GM12878 (cell line): Measurements from ENCODE around the gene CNPY2. TPM values are rescaled to one million over a fixed set of nuclear protein-coding genes. Genes with fewer than 3 reads are reported as not detected.

Source experiments
- ATAC-seq: fragments of 200-7000 bp; cut with Tn5 transposase; 3 replicates; pipeline ENCODE4 v1.9.1; 2020; ENCODE audit warnings: mild to moderate bottlenecking, moderate library complexity
- BruUV-seq: library from RNA; stranded (reverse); fragments of 400-500 nt; replicated peaks from 2 replicates; lab custom pipeline; 2021; lab: Mats Ljungman, UMichigan
- CTCF ChIA-PET: fragments of 300-600 bp; sonication (Branson Sonifier 250); formaldehyde crosslinking; extraction: SDS; loops from one replicate; lab custom pipeline; 2021; ENCODE audit warnings: inconsistent platforms; lab: Yijun Ruan, JAX
- POLR2A ChIA-PET: fragments of 350-600 bp; formaldehyde crosslinking; extraction: SDS; loops from one replicate; lab custom pipeline; 2021; ENCODE audit warnings: inconsistent platforms; lab: Charles Lee
- RAD21 ChIA-PET: fragments of 300-600 bp; sonication (Branson Sonifier 250); formaldehyde crosslinking; loops from one replicate; lab custom pipeline; 2023; ENCODE audit warnings: antibody characterized with exemption; ENCODE audit not compliant: unreplicated experiment; lab: Charles Lee
- SMC1A ChIA-PET: fragments of 300-600 bp; sonication (Branson Sonifier 250); formaldehyde crosslinking; loops from one replicate; lab custom pipeline; 2023; ENCODE audit not compliant: unreplicated experiment, uncharacterized antibody; lab: Charles Lee
- DNase-seq: peaks from one replicate; pipeline ENCODE4 v3.0.0-alpha.2; 2011; ENCODE audit warnings: low read depth, low spot score
- FAIRE-seq: peaks from 3 replicates; lab custom pipeline; 2011; peaks lifted over from hg19 to GRCh38; lab: Jason Lieb, UNC
- H2AFZ ChIP-seq: 2 replicates; pipeline ENCODE4 v1.6.0; 2011; ENCODE audit warnings: low read depth, low read length, control low read depth; ENCODE audit not compliant: control insufficient read depth
- H3K27ac ChIP-seq: 2 replicates; pipeline ENCODE4 v1.5.1; 2011; ENCODE audit warnings: control low read depth; ENCODE audit not compliant: control insufficient read depth, insufficient read depth
- H3K27me3 ChIP-seq, 2 experiments: replicated peaks in 1 of 2; 2 replicates each; pipeline versions ENCODE4 v1.6.0 to v1.6.1; 2011; ENCODE audit warnings: low read length in 1 of 2; ENCODE audit not compliant: control insufficient read depth in 2 of 2, insufficient read depth in 2 of 2
- H3K36me3 ChIP-seq, 2 experiments: 2 replicates each; pipeline ENCODE4 v1.5.1; 2011; ENCODE audit warnings: low read length in 1 of 2; ENCODE audit not compliant: control insufficient read depth in 2 of 2, insufficient read depth in 2 of 2
- H3K4me1 ChIP-seq: 2 replicates; pipeline ENCODE4 v1.6.1; 2011; ENCODE audit warnings: mild to moderate bottlenecking, low read length, moderate library complexity, mixed read lengths; ENCODE audit not compliant: control insufficient read depth, insufficient read depth
- H3K4me2 ChIP-seq: 2 replicates; pipeline ENCODE4 v1.6.0; 2011; ENCODE audit warnings: control low read depth; ENCODE audit not compliant: control insufficient read depth, insufficient read depth
- H3K4me3 ChIP-seq: fragments of 200-600 bp; sonication (generic); 2 replicates; pipeline ENCODE4 v1.5.1; 2016
- H3K79me2 ChIP-seq: 2 replicates; pipeline ENCODE4 v1.6.0; 2011; ENCODE audit warnings: low read length; ENCODE audit not compliant: control insufficient read depth, insufficient read depth
- H3K9ac ChIP-seq: 2 replicates; pipeline ENCODE4 v1.8.0; 2011; ENCODE audit warnings: low read length, control low read depth, mixed read lengths; ENCODE audit not compliant: control insufficient read depth, insufficient read depth
- H3K9me3 ChIP-seq: replicated peaks from 3 replicates; pipeline ENCODE4 v1.5.1; 2011; ENCODE audit warnings: mild to moderate bottlenecking, low read length; ENCODE audit not compliant: control insufficient read depth, insufficient read depth
- H4K20me1 ChIP-seq: 2 replicates; pipeline ENCODE4 v1.6.0; 2011; ENCODE audit not compliant: control insufficient read depth, insufficient read depth
- PAX5 ChIP-seq: IDR thresholded peaks from 2 replicates; pipeline ENCODE4 v1.6.1; 2011; ENCODE audit warnings: low read depth, low read length, borderline replicate concordance
- SMAD1 ChIP-seq: fragments of 450-650 bp; IDR thresholded peaks from 2 replicates; pipeline ENCODE4 v1.6.1; 2018; ENCODE audit warnings: mild to moderate bottlenecking, low read depth; ENCODE audit not compliant: partially characterized antibody
- SMAD5 ChIP-seq: IDR thresholded peaks from 2 replicates; pipeline ENCODE4 v1.6.1; 2016; ENCODE audit warnings: antibody characterized with exemption, low read depth
- SMARCA5 ChIP-seq: fragments of 450-650 bp; IDR thresholded peaks from 2 replicates; pipeline ENCODE4 v1.6.1; 2017; ENCODE audit warnings: mild to moderate bottlenecking
- ZBED1 ChIP-seq: IDR thresholded peaks from 2 replicates; pipeline ENCODE4 v1.6.1; 2016; ENCODE audit warnings: borderline replicate concordance
- WGBS: methylation state at CpG from one replicate; pipeline ENCODE4 v1.1.6; 2016; ENCODE audit warnings: low lambda C conversion rate; ENCODE audit not compliant: insufficient replicate concordance, insufficient coverage; ENCODE audit errors: missing lambda C conversion rate; 5-methylcytosine and 5-hydroxymethylcytosine counted together
- in situ Hi-C: fragments of 300-500 bp; cut with MboI; formaldehyde crosslinking; loops from 9 replicates; pipeline ENCODE4 v1.14.3; 2018; ENCODE audit warnings: mixed read lengths
- intact Hi-C: fragments of 100-400 bp; cut with micrococcal nuclease; formaldehyde crosslinking; loops from one replicate; pipeline ENCODE4 v1.14.2; 2022; ENCODE audit not compliant: unreplicated experiment
- polyA plus RNA-seq, 11 experiments: library from polyadenylated mRNA; depleted of rRNA in 4 of 11; unstranded in 6 of 11; stranded (reverse) in 5 of 11; fragments of >200 nt; fragmentation: Nextera tagmentation in 4 of 11; fragmentation: Illumina TruSeq in 1 of 11; extraction: Ambion mirVana in 4 of 11; extraction: Trizol in 1 of 11; gene quantifications; 1 replicate in 1 of 11; 2 replicates in 10 of 11; pipeline versions ENCODE4 v1.2.1 to v1.2.3, GENCODE V29; 2011 to 2016; ENCODE audit warnings: inconsistent platforms in 2 of 11, missing spikeins in 2 of 11, low read depth in 1 of 11
- total RNA-seq, 4 experiments: library from RNA; depleted of rRNA in 3 of 4; stranded (reverse); fragments of >200 nt in 3 of 4; fragmentation: Illumina TruSeq in 1 of 4; extraction: Trizol in 1 of 4; gene quantifications; 2 replicates each; pipeline versions ENCODE4 v1.2.1 to v1.2.3, GENCODE V29; 2013 to 2021
- TF ChIP-seq, protein P1 (sequence below): fragments of 450-650 bp; IDR thresholded peaks from 2 replicates; pipeline ENCODE4 v1.6.1; 2016; ENCODE audit warnings: mild to moderate bottlenecking
- TF ChIP-seq, protein P2 (sequence below): IDR thresholded peaks from 2 replicates; pipeline ENCODE4 v1.6.1; 2012; ENCODE audit warnings: low read length, inconsistent platforms
- TF ChIP-seq, protein P3 (sequence below): IDR thresholded peaks from 2 replicates; pipeline ENCODE4 v1.6.1; 2011; ENCODE audit warnings: borderline replicate concordance, low read depth, mild to moderate bottlenecking, moderate library complexity, mixed read lengths, low read length; ENCODE audit not compliant: insufficient read depth; ENCODE audit errors: extremely low read length

CNPY2 gene
- total and polyA plus RNA-seq, 10 of the 15 experiments (the other 5 are each of a cell fraction or from before 2014, with no cell fraction given): 25.0 to 276 (median 87.8) TPM

DNA sequence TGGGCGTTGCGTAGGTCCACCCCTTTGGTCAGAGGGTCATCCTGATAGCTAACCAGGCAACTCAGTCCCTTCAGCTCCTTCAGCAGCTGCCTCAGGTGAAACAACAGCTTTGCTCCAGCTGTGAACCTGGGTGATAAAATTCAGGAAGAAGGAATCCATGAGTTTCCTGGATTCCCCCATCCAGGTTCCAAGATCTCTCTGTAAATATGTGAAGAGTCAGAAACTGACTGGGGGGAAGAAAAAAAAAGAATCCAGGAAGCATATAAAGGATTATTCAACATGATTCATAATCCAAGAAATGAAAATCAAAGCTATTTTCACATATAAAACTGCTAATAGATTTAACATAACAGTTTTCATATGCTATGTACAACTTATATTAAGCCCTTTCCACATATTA is 35.5 kb upstream of the CNPY2 start:
- TF ChIP-seq PAX5: no peak
- no peak for TF ChIP-seq ZBED1
- TF ChIP-seq SMARCA5: no peak
- TF ChIP-seq, protein P1, sequence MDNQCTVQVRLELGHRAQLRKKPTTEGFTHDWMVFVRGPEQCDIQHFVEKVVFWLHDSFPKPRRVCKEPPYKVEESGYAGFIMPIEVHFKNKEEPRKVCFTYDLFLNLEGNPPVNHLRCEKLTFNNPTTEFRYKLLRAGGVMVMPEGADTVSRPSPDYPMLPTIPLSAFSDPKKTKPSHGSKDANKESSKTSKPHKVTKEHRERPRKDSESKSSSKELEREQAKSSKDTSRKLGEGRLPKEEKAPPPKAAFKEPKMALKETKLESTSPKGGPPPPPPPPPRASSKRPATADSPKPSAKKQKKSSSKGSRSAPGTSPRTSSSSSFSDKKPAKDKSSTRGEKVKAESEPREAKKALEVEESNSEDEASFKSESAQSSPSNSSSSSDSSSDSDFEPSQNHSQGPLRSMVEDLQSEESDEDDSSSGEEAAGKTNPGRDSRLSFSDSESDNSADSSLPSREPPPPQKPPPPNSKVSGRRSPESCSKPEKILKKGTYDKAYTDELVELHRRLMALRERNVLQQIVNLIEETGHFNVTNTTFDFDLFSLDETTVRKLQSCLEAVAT: no peak
- no peak for TF ChIP-seq SMAD1
- no peak for TF ChIP-seq SMAD5
- TF ChIP-seq, protein P2, sequence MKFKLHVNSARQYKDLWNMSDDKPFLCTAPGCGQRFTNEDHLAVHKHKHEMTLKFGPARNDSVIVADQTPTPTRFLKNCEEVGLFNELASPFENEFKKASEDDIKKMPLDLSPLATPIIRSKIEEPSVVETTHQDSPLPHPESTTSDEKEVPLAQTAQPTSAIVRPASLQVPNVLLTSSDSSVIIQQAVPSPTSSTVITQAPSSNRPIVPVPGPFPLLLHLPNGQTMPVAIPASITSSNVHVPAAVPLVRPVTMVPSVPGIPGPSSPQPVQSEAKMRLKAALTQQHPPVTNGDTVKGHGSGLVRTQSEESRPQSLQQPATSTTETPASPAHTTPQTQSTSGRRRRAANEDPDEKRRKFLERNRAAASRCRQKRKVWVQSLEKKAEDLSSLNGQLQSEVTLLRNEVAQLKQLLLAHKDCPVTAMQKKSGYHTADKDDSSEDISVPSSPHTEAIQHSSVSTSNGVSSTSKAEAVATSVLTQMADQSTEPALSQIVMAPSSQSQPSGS: no peak
- TF ChIP-seq, protein P3, sequence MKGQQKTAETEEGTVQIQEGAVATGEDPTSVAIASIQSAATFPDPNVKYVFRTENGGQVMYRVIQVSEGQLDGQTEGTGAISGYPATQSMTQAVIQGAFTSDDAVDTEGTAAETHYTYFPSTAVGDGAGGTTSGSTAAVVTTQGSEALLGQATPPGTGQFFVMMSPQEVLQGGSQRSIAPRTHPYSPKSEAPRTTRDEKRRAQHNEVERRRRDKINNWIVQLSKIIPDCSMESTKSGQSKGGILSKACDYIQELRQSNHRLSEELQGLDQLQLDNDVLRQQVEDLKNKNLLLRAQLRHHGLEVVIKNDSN: no peak
- ChIA-PET CTCF (interaction anchor here (0.6 to 3.1 kb wide), 5 partner anchors 8 to 113 kb away, joined by 3 to 11 read pairs (median 3); no protein-coding TSS in a partner anchor), SMC1A (interaction anchor here (1.2 to 2.6 kb wide), 3 partner anchors 8 to 18 kb away, joined by 3 to 18 read pairs (median 7); partner anchors contain the start of genes APOF and STAT2), RAD21 (interaction anchor here (0.7 to 1.2 kb wide), 2 partner anchors 9 to 613 kb away, joined by 3 to 7 read pairs; partner anchors contain the start of gene STAT2), POLR2A (interaction anchor here (1.2 kb wide), 1 partner anchor 8 kb away, joined by 4 read pairs; the partner anchor contains the start of gene STAT2)
- ATAC-seq (no peak), DNase-seq (no peak), FAIRE-seq (no peak)
- Histone ChIP-seq H3K9ac (no peak overlapping the region), H3K27ac (no peak overlapping the region), H3K9me3 (no peaks in the 10 kb centered on the region), H3K79me2 (no peaks in the 10 kb centered on the region), H4K20me1 (no peaks in the 10 kb centered on the region), H2AFZ (no peak overlapping the region), H3K36me3 (peaks cover 27 to 58% of the 10 kb centered on the region in 2 experiments), H3K4me2 (no peak overlapping the region), H3K4me1 (peaks cover 3% of the 10 kb centered on the region), H3K4me3 (no peak overlapping the region), H3K27me3 (no peaks in the 10 kb centered on the region)
- in situ Hi-C loops: no loop called here
- WGBS: 100% methylated on average over 2 of the region's 2 CpGs
- intact Hi-C loops: no loop called here
- BruUV-seq: no TSS peak
